WERI-Rb-1 (cell line): ENCODE results near the gene PLA2G6.

Experiments used
- DNase-seq: peaks from one replicate; pipeline ENCODE4 v3.0.0-alpha.2; 2020
- H3K27ac ChIP-seq: fragments of 250-450 bp; sonication (Bioruptor Pico); 2 replicates; pipeline ENCODE4 v1.5.1; 2020; ENCODE audit warnings: mild to moderate bottlenecking, moderate library complexity
- H3K27me3 ChIP-seq: fragments of 250-450 bp; sonication (Bioruptor Pico); 2 replicates; pipeline ENCODE4 v1.5.1; 2021; ENCODE audit warnings: mild to moderate bottlenecking, low read depth, moderate library complexity; ENCODE audit not compliant: insufficient read depth, severe bottlenecking
- H3K36me3 ChIP-seq: fragments of 250-450 bp; sonication (Bioruptor Pico); 2 replicates; pipeline ENCODE4 v1.5.1; 2020; ENCODE audit warnings: mild to moderate bottlenecking, moderate library complexity
- H3K4me3 ChIP-seq: 2 replicates; pipeline ENCODE4 v1.5.1; 2011; ENCODE audit warnings: low read depth, mild to moderate bottlenecking, control low read depth, low read length
- H3K9me3 ChIP-seq: fragments of 250-450 bp; sonication (Bioruptor Pico); 2 replicates; pipeline ENCODE4 v1.5.1; 2021; ENCODE audit warnings: mild to moderate bottlenecking, moderate library complexity; ENCODE audit not compliant: severe bottlenecking
- CTCF ChIP-seq: IDR thresholded peaks from 2 replicates; pipeline ENCODE4 v1.5.1; 2011; ENCODE audit warnings: low read depth, mild to moderate bottlenecking, control low read depth, inconsistent platforms, low read length

Gene PLA2G6

DNA sequence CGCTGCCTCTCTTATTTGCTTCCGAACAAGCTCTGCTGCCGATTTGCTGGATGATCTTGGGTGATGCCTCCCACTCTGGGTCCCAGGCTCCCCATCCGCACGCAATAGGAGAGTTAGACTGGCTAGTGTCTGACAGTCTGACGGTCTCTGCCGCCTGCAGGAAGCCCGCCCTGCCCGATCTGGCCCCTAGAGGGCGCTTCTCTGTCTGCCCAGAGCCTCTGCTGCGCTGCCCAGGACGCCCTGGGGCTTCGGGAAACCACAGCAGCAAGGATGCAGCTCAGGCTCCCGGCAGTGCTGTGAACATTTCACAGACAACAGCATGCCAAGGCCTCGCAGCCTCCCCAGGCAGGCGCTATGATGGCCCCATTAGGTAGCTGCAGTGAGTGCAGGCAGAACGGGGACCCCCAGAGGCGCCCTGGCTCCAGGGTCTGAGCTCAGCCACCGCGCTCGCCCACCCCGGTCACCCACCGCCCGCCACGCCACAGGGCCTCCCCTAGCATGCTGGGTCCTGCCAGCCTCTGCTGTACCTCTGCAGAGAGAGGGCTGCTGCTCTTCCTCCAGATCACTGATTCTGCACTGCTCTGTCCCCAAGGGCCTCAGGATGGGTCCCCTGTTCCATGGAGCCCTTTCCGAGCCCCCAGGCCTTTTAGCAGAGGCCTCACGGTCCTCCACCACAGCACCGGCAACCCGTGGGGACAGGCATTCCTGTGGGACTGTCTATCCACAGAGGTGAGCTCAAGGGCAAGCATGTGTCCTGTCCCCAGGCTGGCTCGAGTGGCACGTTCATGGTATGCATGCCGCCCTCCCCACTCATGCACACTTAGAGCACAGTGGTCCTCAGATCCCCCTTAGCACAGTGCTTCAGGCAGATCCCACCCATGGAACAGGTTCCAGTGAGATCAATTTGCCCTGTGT, 66.9 kb downstream of the PLA2G6 start:
- Histone ChIP-seq H3K27ac (no peak overlapping the region), H3K36me3 (no peaks in the 10 kb centered on the region; the same call in 1 of the 2 replicates), H3K27me3 (no peaks in the 10 kb centered on the region), H3K4me3 (no peak overlapping the region), H3K9me3 (no peaks in the 10 kb centered on the region)
- peak; percentile 88 for DNase-seq
- TF ChIP-seq CTCF: peak; percentile 97

DNA sequence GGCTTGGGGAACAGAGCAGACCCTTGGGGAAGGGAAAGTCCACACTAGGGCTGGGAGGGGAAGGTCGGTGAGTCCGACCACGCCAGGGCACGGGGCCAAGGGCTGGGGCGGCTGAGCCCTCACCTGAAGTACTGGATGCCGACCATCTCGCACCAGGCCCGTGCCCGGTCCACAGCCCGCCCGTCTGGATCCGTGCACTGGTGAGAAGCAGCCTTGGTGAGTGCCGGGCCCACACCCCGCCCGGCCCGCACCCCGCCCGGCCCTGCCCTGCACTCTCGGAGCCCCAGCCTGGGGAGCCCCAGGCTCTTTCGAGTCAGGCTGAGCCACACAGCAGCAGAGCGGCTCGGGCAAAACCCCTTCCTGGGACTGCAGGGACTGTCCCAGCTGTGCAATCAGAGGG, 69.2 kb downstream of the PLA2G6 start:
- H3K27ac ChIP-seq: no peak overlapping the region
- H3K27me3 ChIP-seq: no peaks in the 10 kb centered on the region
- no peak overlapping the region for H3K4me3 ChIP-seq
- H3K36me3 ChIP-seq: no peaks in the 10 kb centered on the region; the same call in 1 of the 2 replicates
- H3K9me3 ChIP-seq: no peaks in the 10 kb centered on the region
- TF ChIP-seq CTCF: no peak
- no peak for DNase-seq

DNA sequence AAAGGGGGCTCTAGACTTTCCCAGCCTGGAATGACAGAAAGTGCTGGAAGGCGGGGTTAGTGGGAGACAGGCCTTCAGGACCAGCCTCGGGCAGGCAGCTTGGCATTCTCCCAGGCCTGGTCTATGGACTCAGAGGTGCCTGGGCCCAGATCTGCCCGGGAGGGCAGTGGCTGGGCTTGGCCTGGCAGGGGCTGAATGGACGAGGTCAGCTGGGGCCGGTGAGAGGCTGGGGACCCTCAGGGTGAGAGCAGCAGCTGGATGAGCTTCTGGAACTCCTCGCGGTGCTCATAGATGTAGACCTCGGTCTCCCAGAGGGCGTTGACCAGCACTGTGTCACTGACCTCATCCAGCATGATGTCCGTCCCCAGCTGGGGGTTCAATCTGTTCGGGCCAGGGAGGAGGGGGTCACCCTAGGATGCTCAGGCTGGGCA, 69.7 kb downstream of the PLA2G6 start:
- TF ChIP-seq CTCF: no peak
- H3K36me3 ChIP-seq: no peaks in the 10 kb centered on the region; the same call in 1 of the 2 replicates
- no peak overlapping the region for H3K27ac ChIP-seq
- H3K9me3 ChIP-seq: no peaks in the 10 kb centered on the region
- no peak for DNase-seq
- H3K4me3 ChIP-seq: no peak overlapping the region
- no peaks in the 10 kb centered on the region for H3K27me3 ChIP-seq

- H3K27ac ChIP-seq: no peak overlapping the region
- H3K36me3 ChIP-seq: no peaks in the 10 kb centered on the region; the same call in 1 of the 2 replicates
These were observed 70.5 kb downstream of the PLA2G6 start for GRCh38 chr22:38110863-38111852.

More at GRCh38 chr22:38110863-38111852, 70.5 kb downstream of the PLA2G6 start:
- no peaks in the 10 kb centered on the region for H3K9me3 ChIP-seq
- no peak for DNase-seq
- H3K27me3 ChIP-seq: no peaks in the 10 kb centered on the region
- no peak overlapping the region for H3K4me3 ChIP-seq
- no peak for TF ChIP-seq CTCF
